HepG2 (cell line): Measurements from ENCODE around the gene NME1. TPM values are rescaled to one million over a fixed set of nuclear protein-coding genes. Genes with fewer than 3 reads are reported as not detected.
A peak's percentile ranks its signal among the peaks of the same experiment; 100 is the strongest.

Experiments
- JUN ChIP-seq: sonication (generic); formaldehyde crosslinking; IDR thresholded peaks from 2 replicates; pipeline ENCODE4 v1.4.0; 2020; ENCODE audit warnings: mild to moderate bottlenecking, missing genetic modification reagents
- KLF16 ChIP-seq, 2 experiments: sonication (generic) in 1 of 2; formaldehyde crosslinking in 1 of 2; IDR thresholded peaks; 2 replicates each; pipeline versions ENCODE4 v1.6.1 to v1.8.0; 2016 to 2023; ENCODE audit warnings: missing genetic modification reagents in 2 of 2, missing compliant biosample characterization in 1 of 2
- MTA1 ChIP-seq: sonication (generic); formaldehyde crosslinking; IDR thresholded peaks from 2 replicates; pipeline ENCODE4 v1.4.0; 2020; ENCODE audit warnings: missing genetic modification reagents, mild to moderate bottlenecking, borderline replicate concordance
- NCOA1 ChIP-seq: sonication (generic); formaldehyde crosslinking; IDR thresholded peaks from 2 replicates; pipeline ENCODE4 v1.9.0; 2021; ENCODE audit warnings: missing genetic modification reagents
- NPAS2 ChIP-seq: sonication (generic); formaldehyde crosslinking; IDR thresholded peaks from 2 replicates; pipeline ENCODE4 v1.8.0; 2022; ENCODE audit warnings: mild to moderate bottlenecking, missing genetic modification reagents, borderline replicate concordance
- ONECUT2 ChIP-seq: sonication (generic); formaldehyde crosslinking; IDR thresholded peaks from 2 replicates; pipeline ENCODE4 v1.4.0; 2020; ENCODE audit warnings: missing genetic modification reagents
- RFX3 ChIP-seq: IDR thresholded peaks from 2 replicates; pipeline ENCODE4 v1.6.1; 2016; ENCODE audit warnings: missing biosample characterization, missing genetic modification reagents
- TCF7L2 ChIP-seq: IDR thresholded peaks from 2 replicates; pipeline ENCODE4 v1.6.1; 2011; ENCODE audit warnings: mild to moderate bottlenecking, low read depth, low read length, moderate library complexity
- XBP1 ChIP-seq: sonication (generic); formaldehyde crosslinking; IDR thresholded peaks from 2 replicates; pipeline ENCODE4 v1.5.0; 2020; ENCODE audit warnings: missing genetic modification reagents
- ZBTB21 ChIP-seq: sonication (generic); formaldehyde crosslinking; IDR thresholded peaks from 2 replicates; pipeline ENCODE4 v1.4.0; 2020; ENCODE audit warnings: missing genetic modification reagents
- ZBTB8A ChIP-seq: sonication (generic); formaldehyde crosslinking; IDR thresholded peaks from 2 replicates; pipeline ENCODE4 v1.4.0; 2020; ENCODE audit warnings: mild to moderate bottlenecking, low read depth, missing genetic modification reagents, borderline replicate concordance
- ZFP36L1 ChIP-seq: sonication (generic); formaldehyde crosslinking; IDR thresholded peaks from 2 replicates; pipeline ENCODE4 v1.8.0; 2022; ENCODE audit warnings: mild to moderate bottlenecking, missing genetic modification reagents, moderate library complexity
- ZNF12 ChIP-seq: sonication (generic); formaldehyde crosslinking; IDR thresholded peaks from 2 replicates; pipeline ENCODE4 v1.5.0; 2020; ENCODE audit warnings: missing genetic modification reagents
- ZNF329 ChIP-seq: sonication (generic); formaldehyde crosslinking; IDR thresholded peaks from 2 replicates; pipeline ENCODE4 v1.9.0; 2021; ENCODE audit warnings: low read depth, mild to moderate bottlenecking, missing genetic modification reagents
- ZNF451 ChIP-seq: sonication (generic); formaldehyde crosslinking; IDR thresholded peaks from 2 replicates; pipeline ENCODE4 v1.5.0; 2020; ENCODE audit warnings: mild to moderate bottlenecking, missing genetic modification reagents
- ZNF564 ChIP-seq: sonication (generic); formaldehyde crosslinking; IDR thresholded peaks from 2 replicates; pipeline ENCODE4 v1.8.1; 2023; ENCODE audit warnings: mild to moderate bottlenecking, missing genetic modification reagents
- ZNF605 ChIP-seq: sonication (generic); formaldehyde crosslinking; IDR thresholded peaks from 2 replicates; pipeline ENCODE4 v1.8.0; 2022; ENCODE audit warnings: mild to moderate bottlenecking, missing genetic modification reagents
- ZNF766 ChIP-seq: sonication (generic); formaldehyde crosslinking; IDR thresholded peaks from 2 replicates; pipeline ENCODE4 v1.5.0; 2020; ENCODE audit warnings: missing genetic modification reagents, borderline replicate concordance
- ZSCAN12 ChIP-seq: sonication (generic); formaldehyde crosslinking; IDR thresholded peaks from 2 replicates; pipeline ENCODE4 v1.9.0; 2021; ENCODE audit warnings: mild to moderate bottlenecking, missing genetic modification reagents
- polyA plus RNA-seq, 8 experiments: library from polyadenylated mRNA; depleted of rRNA in 3 of 8; stranded (reverse) in 7 of 8; unstranded in 1 of 8; fragments of >200 nt; fragmentation: Illumina TruSeq in 4 of 8; extraction: Trizol in 4 of 8; gene quantifications; 2 replicates each; pipeline versions ENCODE4 v1.2.1 to v1.2.3, GENCODE V29; 2011 to 2016; ENCODE audit warnings: low read depth in 4 of 8, missing spikeins in 1 of 8, mixed read lengths in 1 of 8; ENCODE audit not compliant: insufficient read depth in 1 of 8
- total RNA-seq, 5 experiments: library from RNA; depleted of rRNA; stranded (reverse); fragments of >200 nt; fragmentation: Illumina TruSeq; extraction: Trizol; gene quantifications; 2 replicates each; pipeline ENCODE4 v1.2.3, GENCODE V29; 2016; ENCODE audit warnings: low read depth in 1 of 5
- TF ChIP-seq, protein P1 (sequence below): sonication (generic); formaldehyde crosslinking; IDR thresholded peaks from 2 replicates; pipeline ENCODE4 v1.4.0; 2020; ENCODE audit warnings: missing genetic modification reagents, borderline replicate concordance
- TF ChIP-seq, protein P2 (sequence below): sonication (generic); formaldehyde crosslinking; IDR thresholded peaks from 2 replicates; pipeline ENCODE4 v1.5.0; 2020; ENCODE audit warnings: missing genetic modification reagents, mild to moderate bottlenecking, borderline replicate concordance
- TF ChIP-seq, protein P3 (sequence below): sonication (generic); formaldehyde crosslinking; IDR thresholded peaks from 2 replicates; pipeline ENCODE4 v1.4.0; 2020; ENCODE audit warnings: missing genetic modification reagents, mild to moderate bottlenecking, borderline replicate concordance
- TF ChIP-seq, protein P4 (sequence below): sonication (generic); formaldehyde crosslinking; conservative IDR thresholded peaks from 2 replicates; pipeline ENCODE4 v1.4.0; 2020; ENCODE audit warnings: missing genetic modification reagents

Gene NME1
- total and polyA plus RNA-seq, 2 of the 13 experiments (the other 11 are each of a cell fraction or from before 2014, with no cell fraction given), result 295 to 516 TPM

DNA sequence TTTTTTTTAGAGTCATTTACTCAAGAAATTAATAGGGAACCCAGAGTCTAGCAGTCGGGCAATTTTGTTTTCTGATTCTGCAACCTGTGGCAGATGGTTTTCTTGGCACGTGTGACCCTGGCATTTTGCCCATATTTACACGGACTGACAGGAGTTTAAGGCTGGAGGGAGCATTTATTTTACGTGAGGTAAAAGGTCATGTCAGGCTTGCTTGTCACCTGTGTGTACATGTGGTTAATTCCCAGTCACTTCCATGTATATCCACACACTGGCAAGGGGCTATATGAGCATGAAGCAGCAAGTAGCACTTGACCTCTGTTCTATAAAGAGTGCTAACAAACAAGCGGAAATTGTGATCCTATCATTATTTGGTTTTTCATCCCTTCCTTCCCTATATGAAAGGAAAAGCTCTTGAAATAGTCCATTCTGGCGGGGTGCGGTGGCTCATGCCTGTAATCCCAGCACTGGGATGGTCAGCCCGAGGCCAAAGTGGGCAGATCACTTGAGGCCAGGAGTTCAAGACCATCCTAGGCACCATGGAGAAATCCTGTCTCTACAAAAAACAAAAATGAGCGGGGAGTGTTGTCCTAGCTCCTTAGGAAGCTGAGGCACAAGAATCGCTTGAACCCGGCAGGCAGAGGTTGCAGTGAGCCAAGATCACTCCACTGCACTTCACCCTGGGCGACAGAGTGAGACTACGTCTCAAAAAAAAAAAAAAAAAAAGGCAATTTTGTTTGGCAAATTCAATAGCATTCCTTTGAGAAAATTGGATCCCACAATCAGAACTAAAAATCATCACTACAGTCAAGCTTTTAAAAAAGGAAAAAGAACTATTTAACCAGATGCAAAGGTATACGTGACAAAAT, 34.8 kb upstream of the NME1 start (continued):
- TF ChIP-seq, protein P1, sequence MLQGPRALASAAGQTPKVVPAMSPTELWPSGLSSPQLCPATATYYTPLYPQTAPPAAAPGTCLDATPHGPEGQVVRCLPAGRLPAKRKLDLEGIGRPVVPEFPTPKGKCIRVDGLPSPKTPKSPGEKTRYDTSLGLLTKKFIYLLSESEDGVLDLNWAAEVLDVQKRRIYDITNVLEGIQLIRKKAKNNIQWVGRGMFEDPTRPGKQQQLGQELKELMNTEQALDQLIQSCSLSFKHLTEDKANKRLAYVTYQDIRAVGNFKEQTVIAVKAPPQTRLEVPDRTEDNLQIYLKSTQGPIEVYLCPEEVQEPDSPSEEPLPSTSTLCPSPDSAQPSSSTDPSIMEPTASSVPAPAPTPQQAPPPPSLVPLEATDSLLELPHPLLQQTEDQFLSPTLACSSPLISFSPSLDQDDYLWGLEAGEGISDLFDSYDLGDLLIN (CRISPR knock-in tag), result no peak
- TF ChIP-seq, protein P2, sequence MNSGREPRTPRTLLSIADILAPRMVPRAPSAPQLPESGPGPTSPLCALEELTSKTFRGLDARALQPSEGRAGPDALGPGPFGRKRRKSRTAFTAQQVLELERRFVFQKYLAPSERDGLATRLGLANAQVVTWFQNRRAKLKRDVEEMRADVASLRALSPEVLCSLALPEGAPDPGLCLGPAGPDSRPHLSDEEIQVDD (CRISPR knock-in tag), result no peak
- TF ChIP-seq ZNF766 (CRISPR knock-in tag) (no peak), KLF16 (CRISPR knock-in tag; IDR thresholded peaks at IDR 0.05) (0 out of 4 replicates have a peak, but pooled peaks of 1 of the 2 experiments have one; percentile 36), RFX3 (no peak), JUN (CRISPR knock-in tag) (no peak), ZSCAN12 (CRISPR knock-in tag) (no peak), XBP1 (CRISPR knock-in tag) (no peak), ZBTB21 (CRISPR knock-in tag) (no peak), ZNF451 (CRISPR knock-in tag) (no peak), ONECUT2 (no peak), ZFP36L1 (no peak), MTA1 (CRISPR knock-in tag) (no peak), ZBTB8A (CRISPR knock-in tag) (no peak), NCOA1 (no peak), ZNF329 (CRISPR knock-in tag) (no peak), ZNF564 (CRISPR knock-in tag) (no peak), ZNF12 (CRISPR knock-in tag) (peak; percentile 51; the same call in 1 of the 2 replicates), ZNF605 (peak; percentile 65; the same call in 1 of the 2 replicates), NPAS2 (CRISPR knock-in tag) (no peak), TCF7L2 (no peak)
- TF ChIP-seq, protein P3, sequence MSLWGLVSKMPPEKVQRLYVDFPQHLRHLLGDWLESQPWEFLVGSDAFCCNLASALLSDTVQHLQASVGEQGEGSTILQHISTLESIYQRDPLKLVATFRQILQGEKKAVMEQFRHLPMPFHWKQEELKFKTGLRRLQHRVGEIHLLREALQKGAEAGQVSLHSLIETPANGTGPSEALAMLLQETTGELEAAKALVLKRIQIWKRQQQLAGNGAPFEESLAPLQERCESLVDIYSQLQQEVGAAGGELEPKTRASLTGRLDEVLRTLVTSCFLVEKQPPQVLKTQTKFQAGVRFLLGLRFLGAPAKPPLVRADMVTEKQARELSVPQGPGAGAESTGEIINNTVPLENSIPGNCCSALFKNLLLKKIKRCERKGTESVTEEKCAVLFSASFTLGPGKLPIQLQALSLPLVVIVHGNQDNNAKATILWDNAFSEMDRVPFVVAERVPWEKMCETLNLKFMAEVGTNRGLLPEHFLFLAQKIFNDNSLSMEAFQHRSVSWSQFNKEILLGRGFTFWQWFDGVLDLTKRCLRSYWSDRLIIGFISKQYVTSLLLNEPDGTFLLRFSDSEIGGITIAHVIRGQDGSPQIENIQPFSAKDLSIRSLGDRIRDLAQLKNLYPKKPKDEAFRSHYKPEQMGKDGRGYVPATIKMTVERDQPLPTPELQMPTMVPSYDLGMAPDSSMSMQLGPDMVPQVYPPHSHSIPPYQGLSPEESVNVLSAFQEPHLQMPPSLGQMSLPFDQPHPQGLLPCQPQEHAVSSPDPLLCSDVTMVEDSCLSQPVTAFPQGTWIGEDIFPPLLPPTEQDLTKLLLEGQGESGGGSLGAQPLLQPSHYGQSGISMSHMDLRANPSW (CRISPR knock-in tag), result no peak
- TF ChIP-seq, protein P4, sequence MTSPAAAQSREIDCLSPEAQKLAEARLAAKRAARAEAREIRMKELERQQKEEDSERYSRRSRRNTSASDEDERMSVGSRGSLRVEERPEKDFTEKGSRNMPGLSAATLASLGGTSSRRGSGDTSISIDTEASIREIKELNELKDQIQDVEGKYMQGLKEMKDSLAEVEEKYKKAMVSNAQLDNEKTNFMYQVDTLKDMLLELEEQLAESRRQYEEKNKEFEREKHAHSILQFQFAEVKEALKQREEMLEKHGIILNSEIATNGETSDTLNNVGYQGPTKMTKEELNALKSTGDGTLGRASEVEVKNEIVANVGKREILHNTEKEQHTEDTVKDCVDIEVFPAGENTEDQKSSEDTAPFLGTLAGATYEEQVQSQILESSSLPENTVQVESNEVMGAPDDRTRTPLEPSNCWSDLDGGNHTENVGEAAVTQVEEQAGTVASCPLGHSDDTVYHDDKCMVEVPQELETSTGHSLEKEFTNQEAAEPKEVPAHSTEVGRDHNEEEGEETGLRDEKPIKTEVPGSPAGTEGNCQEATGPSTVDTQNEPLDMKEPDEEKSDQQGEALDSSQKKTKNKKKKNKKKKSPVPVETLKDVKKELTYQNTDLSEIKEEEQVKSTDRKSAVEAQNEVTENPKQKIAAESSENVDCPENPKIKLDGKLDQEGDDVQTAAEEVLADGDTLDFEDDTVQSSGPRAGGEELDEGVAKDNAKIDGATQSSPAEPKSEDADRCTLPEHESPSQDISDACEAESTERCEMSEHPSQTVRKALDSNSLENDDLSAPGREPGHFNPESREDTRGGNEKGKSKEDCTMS (CRISPR knock-in tag), result no peak
